GM13976 (cell line): ENCODE data around the gene ST6GALNAC6.

Source experiments
- DNase-seq: peaks from one replicate; pipeline ENCODE4 v3.0.0; 2012; ENCODE audit warnings: low spot score
- in situ Hi-C: fragments of 300-500 bp; cut with MboI; formaldehyde crosslinking; loops from one replicate; pipeline ENCODE4 v1.12.0; 2022; ENCODE audit warnings: low sequenced_read_pairs, mixed read lengths, inconsistent platforms; ENCODE audit not compliant: unreplicated experiment
- TF ChIP-seq, protein P1 (sequence below): IDR thresholded peaks from 2 replicates; pipeline ENCODE4 v1.5.1; 2012; ENCODE audit warnings: borderline replicate concordance, mild to moderate bottlenecking; ENCODE audit not compliant: insufficient read depth; ENCODE audit errors: extremely low read depth, missing control alignments, control extremely low read depth

Gene ST6GALNAC6

DNA sequence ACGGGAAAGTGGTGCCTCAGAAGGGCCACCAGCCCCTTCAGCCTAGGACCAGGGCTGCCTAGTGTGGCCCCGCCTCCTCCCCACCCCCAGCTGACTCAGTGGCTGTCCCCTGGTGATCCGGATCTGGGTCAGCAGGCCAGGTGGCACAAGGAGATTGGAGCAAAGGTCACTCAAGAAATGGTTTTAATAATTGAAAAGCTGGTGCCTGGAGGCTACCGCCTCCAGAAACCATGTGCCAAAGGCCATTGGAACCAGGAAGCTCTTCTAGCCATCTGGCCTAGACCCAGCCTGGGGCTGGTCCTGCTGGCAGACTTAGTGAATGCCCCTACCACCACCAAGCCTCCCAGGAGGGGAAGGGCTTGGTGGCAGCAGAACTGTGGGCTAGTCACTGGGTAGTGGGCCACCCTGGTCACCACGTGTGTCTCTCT lies 15.9 kb upstream of the ST6GALNAC6 start:
- DNase-seq, result no peak
- in situ Hi-C loops, result no loop called here
- TF ChIP-seq, protein P1, sequence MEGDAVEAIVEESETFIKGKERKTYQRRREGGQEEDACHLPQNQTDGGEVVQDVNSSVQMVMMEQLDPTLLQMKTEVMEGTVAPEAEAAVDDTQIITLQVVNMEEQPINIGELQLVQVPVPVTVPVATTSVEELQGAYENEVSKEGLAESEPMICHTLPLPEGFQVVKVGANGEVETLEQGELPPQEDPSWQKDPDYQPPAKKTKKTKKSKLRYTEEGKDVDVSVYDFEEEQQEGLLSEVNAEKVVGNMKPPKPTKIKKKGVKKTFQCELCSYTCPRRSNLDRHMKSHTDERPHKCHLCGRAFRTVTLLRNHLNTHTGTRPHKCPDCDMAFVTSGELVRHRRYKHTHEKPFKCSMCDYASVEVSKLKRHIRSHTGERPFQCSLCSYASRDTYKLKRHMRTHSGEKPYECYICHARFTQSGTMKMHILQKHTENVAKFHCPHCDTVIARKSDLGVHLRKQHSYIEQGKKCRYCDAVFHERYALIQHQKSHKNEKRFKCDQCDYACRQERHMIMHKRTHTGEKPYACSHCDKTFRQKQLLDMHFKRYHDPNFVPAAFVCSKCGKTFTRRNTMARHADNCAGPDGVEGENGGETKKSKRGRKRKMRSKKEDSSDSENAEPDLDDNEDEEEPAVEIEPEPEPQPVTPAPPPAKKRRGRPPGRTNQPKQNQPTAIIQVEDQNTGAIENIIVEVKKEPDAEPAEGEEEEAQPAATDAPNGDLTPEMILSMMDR, result no peak

DNA sequence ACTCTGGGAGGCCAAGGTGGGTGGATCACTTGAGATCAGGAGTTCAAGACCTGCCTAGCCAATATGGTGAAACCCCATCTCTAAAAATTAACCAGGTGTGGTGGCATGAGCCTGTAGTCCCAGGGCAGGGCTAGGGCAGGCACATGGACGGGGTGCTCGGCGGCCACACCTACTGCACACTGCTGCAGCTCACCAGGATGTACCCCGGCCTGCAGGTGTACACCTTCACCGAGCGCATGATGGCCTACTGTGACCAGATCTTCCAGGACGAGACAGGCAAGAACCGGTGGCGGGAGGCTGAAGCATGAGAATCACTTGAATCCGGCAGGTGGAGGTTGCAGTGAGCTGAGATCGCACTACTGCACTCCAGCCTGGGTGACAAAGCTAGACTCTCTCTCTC lies 14.3 kb upstream of the ST6GALNAC6 start:
- TF ChIP-seq, protein P1, result no peak
- DNase-seq, result no peak
- in situ Hi-C loops, result no loop called here

DNA sequence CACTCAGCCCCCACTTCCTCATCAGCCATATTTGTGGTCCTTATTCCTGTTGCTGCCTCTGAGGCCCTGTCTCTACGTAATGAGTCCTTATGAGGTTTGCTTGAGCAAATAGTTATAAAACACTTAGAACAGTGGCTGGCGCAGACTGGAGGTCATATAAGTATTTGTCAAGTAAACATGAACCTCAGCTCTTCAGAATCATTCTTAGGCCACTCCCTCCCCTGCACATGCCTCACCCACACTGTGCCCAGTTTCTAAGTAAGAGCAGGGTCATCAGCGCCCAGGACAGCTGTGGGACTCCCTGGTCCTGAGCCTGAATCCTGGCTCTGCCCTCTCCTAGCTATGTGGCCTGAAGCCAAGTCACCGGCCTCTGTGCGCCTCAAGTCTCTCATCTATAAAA lies 13.5 kb upstream of the ST6GALNAC6 start:
- no peak for DNase-seq
- in situ Hi-C loops, result no loop called here
- TF ChIP-seq, protein P1, result no peak

DNA sequence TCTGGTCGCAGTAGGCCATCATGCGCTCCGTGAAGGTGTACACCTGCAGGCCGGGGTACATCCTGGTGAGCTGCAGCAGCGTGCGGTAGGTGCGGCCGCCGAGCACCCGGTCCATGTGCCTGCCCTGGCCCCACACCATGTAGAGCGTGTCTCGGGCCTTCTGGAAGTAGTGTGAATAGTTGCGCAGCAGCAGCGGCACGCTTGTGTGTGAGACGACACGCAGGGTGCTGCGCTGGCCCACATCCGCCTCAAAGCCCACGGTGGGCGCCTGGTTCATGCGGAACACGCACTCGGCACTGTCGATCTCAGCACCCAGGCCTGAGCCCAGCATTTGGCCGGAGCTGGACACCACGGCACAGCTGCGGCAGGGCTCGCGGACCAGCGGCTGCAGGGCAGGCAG lies 12.9 kb upstream of the ST6GALNAC6 start:
- TF ChIP-seq, protein P1, result no peak
- DNase-seq, result no peak
- in situ Hi-C loops, result no loop called here

DNA sequence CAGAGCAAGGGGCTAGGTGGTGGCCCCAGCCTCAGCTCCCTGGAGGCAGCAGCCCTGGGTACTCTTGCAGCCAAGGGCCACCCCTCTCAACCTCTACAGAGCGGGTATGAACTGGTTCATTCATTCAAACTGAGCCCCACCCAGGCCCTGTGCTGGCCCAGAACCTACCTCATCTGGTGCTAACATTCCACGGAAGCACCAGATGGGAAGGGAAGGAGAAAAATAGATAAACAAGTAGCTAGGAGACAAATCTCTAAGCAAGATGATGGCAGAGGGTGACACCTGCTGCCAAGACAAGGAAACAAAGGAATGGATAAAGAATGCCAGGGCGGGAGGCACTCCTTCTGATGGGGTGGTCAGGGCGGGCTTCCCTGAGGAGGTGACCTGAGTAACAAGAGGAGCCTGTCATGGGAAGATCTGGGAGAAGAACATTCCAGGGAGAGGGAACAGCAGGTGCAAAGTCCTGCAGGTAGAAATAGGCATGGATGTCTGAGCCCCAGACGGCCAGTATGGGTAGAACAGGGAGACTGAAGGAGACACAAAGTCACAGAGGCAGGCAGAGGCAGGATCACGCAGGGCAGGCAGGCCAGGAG lies 11.3 kb upstream of the ST6GALNAC6 start:
- in situ Hi-C loops, result no loop called here
- DNase-seq, result no peak
- TF ChIP-seq, protein P1, result no peak

DNA sequence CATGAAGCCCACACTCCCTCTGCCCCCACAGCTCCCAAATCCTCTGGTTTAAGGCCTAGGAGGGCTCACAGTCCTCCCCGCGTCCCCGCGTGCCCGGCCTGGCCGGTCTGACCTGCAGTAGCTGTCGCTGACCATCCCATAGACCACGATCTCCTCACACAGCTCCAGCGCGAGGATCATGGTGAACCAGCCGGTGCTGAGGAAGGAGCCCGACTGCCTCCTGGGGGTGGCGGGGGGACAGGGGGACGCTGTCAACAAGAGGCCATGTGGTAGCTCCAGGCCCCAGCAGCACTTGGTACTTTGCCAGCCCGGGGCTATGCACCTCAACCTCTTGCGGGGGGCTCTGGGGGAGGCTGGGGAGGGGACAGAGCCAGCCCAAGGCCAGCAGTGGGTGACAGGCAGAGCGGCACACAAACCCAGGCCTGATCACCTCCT lies 10.5 kb upstream of the ST6GALNAC6 start:
- in situ Hi-C loops, result no loop called here
- TF ChIP-seq, protein P1, result no peak
- DNase-seq, result no peak

DNA sequence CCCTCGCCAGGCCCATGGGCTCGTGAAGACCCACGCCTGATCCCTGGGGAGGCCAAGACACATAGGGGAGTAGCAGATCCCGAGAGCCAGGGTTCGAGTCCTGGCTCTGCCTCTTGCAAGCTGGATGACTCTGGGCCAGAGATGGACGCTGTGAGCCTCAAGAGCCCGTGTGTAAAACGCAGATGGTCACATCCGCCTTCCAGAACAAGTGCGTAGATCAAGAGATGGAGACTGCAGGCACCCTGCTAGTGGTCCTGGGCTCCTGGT lies 9.2 kb upstream of the ST6GALNAC6 start:
- no peak for DNase-seq
- in situ Hi-C loops, result no loop called here
- TF ChIP-seq, protein P1, result no peak
